ENCODE data around the gene C13orf46.

- TF ChIP-seq CTCF (IDR thresholded peaks at IDR 0.05) (no peak), ZFX (IDR thresholded peaks at IDR 0.05; ENCODE audit: borderline replicate concordance) (no peak)
Measured at GRCh38 chr13:114019367-114019766, 45.5 kb upstream of the C13orf46 start.

All from 22Rv1 (cell line).